ENCODE data around the gene ENOPH1.
A peak's percentile ranks its signal among the peaks of the same experiment; 100 is the strongest.
"Not testable (repeated sequence)": the region's sequence is repeated elsewhere in the genome, so short reads cannot be mapped to it uniquely, and the experiment has no call there.

Gene ENOPH1

DNA sequence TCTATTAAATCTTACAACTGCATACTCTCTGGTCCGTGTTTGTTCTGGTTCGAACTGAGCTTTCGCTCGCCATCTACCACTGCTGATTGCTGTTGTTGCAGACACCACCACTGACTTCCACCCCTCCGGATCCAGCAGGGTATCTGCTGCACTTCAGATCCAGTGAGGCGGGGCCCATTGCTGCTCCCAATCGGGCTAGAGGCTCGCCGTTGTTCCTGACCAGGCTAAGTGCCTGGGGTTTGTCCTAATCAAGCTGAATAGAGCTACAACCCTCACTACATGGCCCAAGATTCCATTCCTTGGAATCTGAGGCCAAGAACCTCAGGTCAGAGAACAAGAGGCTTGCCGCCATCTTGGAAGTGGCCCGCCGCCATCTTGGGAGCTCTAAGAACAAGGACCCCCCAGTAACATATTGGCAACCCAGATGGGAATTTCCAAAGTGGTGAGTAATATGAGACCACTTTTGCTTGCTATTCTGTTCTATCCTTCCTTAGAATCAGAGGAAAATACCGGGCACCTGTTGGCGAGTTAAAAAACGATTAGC lies 43.3 kb downstream of the ENOPH1 start:
- no peak for DNase-seq

DNA sequence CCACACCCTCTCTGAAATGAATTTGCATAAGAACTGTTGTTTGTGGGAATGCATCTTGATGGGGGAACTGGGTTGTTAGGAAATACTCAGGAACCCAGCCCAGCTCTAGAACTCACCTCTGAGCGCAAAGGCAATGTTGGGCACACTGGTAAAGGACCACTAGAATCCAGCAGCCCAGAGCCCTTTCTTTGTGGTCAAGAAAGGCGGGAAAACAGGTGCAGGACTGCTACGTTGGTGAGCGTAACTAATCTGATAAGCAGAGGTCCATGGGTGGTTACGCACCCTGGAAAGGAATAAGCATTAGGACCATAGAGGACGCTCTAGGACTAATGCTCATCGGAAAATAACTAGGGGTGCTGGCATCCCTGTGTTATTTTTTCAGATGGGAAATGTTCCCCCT lies 45.5 kb downstream of the ENOPH1 start:
- DNase-seq: not testable (repeated sequence)

DNA sequence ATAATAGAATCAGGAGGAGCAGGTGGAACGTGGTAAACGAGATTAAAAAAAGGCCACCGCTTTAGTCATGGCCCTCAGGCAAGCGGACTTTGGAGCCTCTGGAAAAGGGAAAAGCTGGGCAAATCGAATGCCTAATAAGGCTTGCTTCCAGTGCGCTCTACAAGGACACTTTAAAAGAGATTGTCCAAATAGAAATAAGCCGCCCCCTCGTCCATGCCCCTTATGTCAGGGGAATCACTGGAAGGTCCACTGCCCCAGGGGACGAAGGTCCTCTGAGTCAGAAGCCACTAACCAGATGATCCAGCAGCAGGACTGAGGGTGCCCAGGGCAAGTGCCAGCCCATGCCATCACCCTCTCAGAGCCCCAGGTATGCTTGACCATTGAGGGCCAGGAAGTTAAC lies 47.1 kb downstream of the ENOPH1 start:
- DNase-seq: not testable (repeated sequence)

DNA sequence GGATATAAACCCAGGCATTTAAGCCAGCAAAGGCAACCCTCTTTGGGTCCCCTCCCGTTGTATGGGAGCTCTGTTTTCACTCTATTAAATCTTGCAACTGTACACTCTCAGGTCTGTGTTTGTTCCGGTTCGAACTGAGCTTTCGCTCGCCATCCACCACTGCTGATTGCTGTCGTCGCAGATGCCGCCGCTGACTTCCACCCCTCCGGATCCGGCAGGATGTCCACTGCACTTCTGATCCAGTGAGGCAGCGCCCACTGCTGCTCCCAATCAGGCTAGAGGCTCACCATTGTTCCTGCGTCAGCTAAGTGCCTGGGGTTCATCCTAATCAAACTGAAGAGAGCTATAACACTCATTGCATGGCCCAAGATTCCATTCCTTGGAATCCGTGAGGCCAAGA lies 49.2 kb downstream of the ENOPH1 start:
- DNase-seq: no peak

DNA sequence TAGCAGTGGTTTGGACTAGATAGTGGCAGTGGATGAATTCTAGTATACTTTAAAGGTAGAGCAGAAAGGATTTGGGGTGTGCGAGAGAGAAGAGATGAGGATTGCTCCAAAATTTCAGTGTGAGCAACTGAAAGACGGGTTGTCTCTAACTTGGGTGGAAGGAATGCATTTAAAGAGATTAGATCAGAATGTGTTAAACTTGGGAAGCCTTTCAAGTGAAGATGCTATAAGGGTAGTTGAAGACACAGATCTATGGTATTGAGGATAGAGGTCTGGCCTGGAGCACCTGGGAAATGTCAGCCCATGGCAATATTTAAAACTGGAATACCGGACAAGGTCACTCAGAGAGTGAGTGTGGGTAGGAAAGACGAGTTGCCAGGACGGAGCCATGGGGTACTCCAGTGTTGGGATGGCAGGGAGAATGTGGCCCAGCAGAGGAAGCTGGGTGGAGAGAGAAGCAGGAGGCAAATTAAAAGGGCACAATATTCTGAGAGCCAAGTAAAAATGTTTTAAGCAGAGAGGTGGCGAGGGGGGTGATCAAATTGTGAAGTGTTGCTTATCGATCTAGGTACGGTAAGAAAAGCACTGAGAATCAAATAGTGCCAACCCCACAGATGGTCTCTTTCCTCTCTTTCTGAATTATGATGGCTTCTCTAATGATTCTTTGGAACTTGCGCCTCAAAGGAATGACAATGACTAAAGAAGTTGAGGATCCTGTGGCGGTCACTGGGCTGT lies 50.5 kb downstream of the ENOPH1 start:
- DNase-seq: no peak

DNA sequence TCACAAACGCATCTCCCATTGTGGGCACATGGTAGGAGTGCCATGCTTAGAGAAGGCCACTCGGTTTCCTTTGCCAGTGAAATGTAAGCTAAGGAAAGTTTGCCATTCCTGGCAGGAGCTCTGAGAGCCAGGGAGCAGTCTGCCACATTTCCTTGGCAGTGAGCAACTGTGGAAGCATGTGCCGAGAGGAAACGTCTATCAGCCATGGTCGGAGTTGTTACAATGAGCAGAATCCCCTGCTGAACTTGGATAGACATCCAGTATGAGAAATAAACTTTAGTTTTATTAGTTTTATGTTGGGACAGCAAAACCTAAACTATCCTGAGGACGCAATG lies 51.1 kb downstream of the ENOPH1 start:
- no peak for DNase-seq

DNA sequence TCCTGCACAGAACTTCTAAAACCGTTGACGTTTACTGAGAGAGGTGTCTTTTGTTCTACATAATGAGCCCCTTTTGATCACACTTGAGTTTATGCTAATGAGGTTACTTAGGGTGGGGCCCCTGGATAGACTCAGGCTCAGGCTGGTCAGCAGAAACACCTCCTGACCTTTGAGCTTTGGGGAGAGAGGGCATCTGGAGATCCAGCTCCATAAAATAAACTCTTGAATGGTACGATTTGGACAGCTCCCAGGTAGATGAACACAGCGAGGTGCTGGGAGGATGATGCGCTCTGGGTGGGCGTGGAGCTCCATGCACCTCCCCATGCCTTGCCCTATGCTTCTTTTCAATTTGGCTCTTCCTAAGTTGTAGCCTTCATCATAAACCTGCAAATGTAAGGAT lies 52.0 kb downstream of the ENOPH1 start:
- no peak for DNase-seq

DNA sequence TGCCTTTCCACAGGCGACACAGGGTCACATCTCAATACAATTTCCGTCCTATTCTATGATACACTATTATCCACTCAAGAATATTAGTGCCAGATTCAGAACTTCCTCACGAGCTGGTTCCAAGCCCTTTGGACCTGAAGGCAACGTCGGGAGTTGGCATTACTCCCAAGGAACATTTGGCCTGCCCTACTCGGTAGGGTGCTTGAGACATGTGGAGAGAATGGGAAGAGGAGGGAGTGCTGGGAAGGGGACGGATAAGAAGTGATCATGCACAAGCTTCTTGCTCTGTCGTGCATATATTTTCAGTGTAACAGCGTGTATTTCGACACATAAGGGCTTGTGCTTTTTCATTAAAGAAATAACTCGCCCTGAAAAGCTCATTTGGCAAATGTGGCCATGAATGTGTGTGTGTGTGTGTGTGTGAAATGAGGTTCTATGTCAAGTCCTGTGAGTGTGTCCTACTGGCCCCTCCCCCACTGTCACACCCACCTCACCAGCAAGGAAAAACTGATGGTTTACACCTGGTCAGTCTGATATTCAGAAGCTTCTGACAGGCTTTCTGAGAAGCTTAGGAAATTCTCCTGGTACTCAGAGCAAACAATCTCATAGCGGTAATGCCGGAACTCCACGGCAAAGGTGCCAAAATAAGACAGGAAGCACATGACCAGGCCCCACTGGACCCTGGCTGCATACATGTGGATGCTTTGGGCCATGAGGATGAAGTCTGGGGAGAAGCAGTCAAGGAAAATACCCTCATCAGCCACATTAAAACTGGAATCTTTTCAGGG lies 54.8 kb downstream of the ENOPH1 start:
- no peak for DNase-seq

DNA sequence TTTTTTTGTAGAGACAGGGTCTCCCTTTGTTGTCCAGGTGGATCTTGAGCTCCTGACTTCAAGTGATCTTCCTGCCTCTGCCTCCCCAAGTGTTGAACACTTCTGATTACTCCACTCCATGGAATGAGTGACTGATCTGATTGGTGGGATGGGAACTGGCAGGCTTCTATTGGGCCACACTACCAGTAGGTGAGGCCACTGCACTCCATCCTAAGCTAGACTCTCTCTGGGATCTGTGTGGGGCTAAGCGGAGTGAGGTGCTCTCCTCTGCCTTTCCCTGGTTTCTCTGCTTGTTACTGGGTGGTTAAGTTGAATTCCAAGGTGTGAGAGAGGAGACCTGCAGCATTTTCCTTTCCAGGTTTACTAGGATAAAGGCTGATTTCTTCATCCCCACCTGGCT lies 58.7 kb downstream of the ENOPH1 start:
- no peak for DNase-seq

DNA sequence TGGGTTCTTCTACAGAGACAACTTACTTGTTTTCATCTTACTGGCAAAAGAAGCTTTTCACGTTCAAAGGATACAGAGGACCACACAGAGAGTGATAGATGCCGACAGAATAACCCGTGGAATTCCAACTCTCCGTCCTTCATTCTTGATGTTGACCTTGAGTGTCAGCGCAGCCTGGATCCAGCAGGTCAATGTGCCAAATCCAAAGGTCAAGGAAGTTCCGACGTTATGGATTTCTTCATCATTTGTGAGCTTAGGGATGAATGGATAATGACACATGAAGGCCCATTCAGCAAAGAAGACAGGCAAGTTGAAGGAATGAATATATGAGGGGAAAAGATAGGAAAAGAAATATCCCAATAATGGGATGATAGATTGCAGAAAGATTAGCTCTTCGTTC lies 59.6 kb downstream of the ENOPH1 start:
- DNase-seq: no peak

DNA sequence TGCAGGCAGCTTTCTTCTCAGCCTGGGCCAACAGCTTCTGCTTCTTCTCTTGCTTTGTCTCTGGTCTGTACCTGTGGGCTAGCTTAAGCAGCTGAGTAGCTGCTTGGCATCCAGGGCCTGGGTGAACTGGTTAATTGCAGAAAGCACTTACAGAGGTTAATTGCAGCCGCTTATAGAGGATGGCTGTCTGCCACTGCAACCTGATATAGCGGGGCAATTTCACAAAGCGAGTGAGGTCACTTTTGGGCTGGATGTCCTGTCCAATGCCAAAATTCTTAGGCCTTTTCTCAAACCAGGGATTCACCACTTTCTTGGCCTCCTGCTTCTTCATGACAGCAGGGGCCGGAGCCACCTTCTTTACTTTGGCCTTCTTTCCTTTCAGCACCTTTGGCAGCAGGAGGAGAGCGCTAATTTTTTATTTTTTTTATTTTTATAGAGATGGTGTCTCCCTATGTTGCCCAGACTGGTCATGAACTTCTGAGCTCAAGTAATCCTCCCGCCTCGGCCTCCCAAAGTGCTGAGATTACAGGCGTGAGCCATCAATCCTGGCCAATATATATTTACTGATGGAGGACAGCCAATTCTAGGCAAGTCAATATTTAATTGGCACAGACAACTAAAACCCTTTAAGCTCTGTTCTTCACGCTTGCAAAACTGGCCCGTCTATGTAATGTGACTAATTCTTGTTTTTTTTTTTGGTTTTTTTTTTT lies 61.0 kb downstream of the ENOPH1 start:
- DNase-seq: no peak

DNA sequence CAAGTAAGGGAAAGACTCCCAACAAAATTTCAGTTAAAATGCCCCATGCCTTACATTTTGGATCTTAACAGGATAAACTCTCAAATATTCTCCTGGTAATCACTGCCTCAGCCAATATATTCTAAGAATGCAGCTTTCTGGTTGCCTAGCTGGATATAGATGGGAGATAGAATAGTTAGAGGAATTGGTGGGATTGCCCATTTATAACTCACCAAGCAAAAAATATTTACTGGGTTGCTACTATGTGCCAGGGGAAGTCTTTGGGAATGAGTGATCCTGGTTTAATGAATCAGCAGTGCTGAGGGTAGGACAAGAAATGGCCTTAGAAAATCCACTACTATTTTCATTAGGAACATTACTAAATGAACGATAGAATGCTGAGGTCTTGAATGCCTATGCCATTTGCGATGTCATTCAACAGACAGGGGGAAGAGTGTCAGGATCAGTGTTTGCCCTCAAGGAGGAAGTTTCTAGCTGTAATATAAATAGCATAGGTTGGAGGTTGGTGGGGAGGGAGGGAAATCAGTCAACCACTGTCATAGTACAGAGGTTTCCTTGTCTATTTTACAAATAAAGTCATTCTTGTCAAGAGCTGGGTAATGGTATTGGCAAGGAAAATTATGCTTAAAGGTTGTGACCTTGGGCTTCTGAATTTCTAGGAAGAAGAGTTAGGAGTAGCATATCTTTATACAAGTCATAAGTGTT lies 63.5 kb downstream of the ENOPH1 start:
- DNase-seq: peak; percentile 9

DNA sequence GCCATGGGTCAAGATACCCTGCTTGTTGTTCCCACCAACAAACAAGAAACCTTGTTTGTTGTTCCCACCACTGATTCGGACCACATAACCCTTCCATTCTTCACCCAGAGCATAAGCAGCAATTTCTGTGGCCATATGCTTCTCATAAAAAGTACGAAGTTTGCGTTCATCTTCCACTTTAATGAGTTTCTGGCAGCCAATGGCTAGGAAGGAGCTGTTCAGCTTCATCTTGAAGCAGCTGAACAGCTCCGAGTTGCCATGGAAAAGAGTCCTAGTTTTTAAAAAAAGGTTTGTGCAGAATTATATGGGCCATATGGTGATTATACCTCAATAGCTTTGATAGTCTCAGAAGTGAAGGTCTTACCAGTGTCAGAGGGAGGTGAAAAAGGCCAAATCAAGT lies 65.3 kb downstream of the ENOPH1 start:
- no peak for DNase-seq

DNA sequence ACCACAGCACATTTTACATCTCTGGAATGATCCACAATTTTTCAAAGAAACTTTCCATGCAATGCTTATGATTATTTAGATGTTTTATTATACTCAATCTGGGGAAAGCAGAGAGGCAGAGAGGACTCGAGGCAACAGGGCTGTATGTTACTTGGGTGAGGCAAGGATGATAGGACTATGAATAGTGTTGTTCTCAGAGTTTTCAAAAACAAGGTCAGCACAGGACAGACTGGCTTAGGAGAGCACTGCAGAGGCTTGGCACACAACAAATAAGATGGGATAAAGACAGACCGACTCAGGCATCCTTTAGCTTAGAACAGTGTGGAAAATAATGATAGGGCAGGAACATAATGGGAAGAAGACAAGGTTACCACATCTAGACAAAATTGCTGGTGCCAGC lies 66.0 kb downstream of the ENOPH1 start:
- no peak for DNase-seq

DNA sequence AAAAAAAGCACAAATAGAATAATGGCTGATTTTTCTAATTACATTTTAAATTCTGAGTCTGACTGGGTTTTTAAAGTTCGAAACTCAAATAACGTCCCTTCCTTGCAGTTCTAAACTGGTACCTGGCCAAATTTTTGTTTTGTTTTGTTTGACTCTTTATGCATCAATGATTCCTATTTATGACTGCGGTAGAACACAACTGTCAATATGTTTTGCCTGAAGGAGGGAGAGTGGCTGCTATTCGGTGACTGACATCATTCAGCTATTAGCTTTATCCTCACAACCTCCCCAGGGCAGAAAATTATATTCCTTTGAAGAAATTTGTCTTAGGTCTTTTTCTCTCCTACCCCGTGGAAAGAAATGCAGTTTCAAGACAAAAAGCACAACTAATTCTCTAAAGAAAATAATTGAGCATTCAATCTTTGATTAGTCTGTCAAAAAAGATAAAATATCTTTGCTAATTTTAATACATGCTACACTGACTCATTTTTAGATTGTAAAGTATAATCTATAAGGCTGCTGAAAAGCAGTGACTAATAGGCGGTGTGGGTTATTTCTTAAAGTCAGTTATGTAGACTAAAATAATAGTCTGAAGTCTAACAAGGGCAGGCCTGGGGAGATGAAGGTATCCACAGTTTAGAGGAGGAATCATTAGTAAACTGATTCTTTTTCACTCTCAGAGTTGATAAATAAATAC lies 69.5 kb downstream of the ENOPH1 start:
- DNase-seq: no peak

DNA sequence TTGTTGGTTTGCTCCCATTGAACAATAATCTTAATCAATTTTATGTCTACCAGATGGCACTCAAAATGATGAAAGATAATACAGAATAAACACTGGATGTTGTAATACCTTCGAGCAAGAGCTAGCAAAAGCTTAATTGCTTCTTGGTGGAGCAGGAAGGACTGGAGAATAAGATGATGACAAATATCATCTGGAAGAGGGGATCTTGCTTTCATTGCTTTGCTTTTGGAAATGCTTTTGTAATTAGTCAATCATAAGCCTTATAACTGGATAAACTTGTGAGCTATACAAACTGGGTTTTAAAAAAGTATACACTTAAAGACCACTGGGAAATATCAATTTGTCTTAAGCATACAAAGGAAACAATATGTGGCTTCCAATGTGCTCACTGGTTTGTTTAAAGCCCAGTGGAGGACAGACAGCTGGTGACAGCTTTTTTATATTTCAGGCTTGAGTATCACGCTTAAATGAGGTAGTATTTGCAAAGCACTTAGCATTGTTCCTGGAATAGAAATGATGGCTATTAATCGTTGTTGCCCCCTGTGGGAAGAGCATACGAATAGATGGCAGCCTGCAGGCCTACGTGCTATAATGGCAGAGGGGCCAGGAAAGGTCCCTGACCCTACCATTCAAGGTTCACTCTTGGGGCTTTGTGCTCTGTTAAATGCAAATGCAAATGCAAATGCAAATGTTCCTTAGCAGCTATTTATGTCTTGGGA lies 70.2 kb downstream of the ENOPH1 start:
- DNase-seq: no peak

DNA sequence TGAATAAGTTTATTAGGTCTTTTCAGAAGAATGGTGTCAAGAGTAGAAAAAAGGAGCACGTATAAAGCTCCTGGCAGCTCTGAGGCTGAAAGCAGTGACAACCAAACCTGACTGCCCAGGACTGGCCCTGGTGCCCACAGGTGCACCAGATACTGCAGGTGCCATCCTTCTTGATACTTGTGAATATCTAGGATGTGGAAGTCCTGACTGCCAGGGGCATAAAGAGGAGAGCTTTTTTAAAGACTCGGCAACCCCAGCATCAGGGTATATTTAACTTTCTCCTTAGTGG lies 70.7 kb downstream of the ENOPH1 start:
- no peak for DNase-seq

DNA sequence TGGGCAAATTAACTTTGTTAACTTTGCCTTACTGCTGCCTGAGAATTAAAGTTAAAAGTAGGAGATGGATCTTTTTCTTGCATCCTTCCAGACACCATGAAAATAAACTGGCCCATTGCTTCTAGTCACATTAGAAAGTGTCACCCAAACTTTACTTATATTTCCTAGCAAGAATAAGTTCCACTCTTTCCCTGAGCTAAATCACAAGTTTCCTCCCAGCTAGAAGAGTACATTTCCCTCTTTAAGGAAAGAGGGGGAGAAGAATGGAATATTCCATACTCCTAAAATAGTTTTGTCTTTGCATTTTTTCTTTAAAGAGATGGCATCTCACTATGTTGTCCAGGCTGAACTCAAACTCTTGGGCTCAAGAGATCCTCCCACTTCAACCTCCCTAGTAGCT lies 77.6 kb downstream of the ENOPH1 start:
- DNase-seq: no peak

DNA sequence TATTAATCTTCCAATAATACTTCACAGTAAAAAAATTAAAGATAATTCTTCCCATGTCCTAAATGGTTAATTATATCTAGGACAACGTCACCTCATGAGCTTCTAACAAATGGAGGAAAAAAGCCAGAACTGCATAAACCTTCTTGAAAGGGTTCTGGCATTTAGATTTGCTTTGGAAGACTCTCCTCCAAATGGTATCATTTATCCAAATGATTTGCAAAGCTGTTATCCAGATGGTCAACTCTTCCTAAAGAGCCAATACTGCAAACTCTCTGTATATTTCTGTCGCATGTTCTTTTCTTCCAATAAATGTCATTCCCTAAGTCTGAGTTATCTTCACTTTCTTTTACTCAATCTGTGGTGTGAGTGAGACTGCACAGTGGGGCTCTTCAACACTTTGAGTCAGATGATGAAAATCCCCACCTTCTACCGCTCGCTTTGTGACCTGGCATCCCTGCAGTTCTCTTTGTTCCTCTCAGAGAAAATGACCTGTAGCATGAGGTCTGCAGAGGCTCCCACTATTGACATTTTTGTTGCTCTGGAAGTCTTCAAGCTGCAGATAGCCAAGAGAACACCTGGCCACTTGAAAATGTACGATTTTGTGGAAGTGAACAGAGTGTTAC lies 78.5 kb downstream of the ENOPH1 start:
- DNase-seq: no peak

DNA sequence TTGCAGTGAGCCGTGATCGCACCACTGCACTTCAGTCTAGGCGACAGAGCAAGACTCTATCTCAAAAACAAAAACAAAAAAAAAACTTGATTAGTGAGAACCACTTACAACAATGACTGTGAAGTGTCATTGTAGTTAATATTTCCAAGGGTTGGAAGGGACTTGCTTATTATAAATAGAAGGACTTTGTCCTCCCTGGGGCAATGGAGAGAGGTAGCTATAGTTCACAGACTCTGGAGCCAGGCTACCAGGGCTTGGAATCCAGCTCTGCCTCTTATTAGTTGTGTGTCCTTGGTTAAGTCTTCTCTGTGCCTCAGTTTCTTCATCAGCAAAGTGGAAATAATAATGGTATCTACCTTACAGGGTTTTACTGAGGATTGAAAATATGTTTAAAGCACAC lies 79.8 kb downstream of the ENOPH1 start:
- no peak for DNase-seq
